ENCODE measurements around the gene PPP1R13B.

The PPP1R13B gene

DNA sequence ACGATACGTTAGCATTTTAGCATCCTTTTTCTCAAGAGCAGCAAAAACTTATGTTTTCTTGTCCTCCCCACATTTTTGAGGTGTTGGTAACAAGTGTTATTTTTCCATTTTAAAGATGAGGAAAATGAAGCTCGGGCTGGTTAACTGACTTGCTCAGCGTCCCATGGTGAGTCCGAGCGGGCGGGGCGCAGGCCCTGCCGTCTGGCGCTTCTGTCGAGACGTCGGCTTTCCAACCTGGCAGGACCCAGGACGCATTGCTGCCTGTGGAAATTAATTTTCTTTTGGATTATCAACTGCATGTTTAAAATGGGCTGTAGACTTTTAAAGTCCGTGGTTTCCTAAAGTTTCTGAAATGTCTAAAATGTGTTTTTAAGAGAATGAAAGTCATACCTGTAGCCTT, 162.5 kb downstream of the PPP1R13B start:
- DNase-seq (ENCODE audit: low spot score): no peak
- H3K27ac ChIP-seq: no peak overlapping the region
- TF ChIP-seq, protein P1, sequence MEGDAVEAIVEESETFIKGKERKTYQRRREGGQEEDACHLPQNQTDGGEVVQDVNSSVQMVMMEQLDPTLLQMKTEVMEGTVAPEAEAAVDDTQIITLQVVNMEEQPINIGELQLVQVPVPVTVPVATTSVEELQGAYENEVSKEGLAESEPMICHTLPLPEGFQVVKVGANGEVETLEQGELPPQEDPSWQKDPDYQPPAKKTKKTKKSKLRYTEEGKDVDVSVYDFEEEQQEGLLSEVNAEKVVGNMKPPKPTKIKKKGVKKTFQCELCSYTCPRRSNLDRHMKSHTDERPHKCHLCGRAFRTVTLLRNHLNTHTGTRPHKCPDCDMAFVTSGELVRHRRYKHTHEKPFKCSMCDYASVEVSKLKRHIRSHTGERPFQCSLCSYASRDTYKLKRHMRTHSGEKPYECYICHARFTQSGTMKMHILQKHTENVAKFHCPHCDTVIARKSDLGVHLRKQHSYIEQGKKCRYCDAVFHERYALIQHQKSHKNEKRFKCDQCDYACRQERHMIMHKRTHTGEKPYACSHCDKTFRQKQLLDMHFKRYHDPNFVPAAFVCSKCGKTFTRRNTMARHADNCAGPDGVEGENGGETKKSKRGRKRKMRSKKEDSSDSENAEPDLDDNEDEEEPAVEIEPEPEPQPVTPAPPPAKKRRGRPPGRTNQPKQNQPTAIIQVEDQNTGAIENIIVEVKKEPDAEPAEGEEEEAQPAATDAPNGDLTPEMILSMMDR (IDR thresholded peaks at IDR 0.05): no peak
- no peak overlapping the region for H3K4me3 ChIP-seq

DNA sequence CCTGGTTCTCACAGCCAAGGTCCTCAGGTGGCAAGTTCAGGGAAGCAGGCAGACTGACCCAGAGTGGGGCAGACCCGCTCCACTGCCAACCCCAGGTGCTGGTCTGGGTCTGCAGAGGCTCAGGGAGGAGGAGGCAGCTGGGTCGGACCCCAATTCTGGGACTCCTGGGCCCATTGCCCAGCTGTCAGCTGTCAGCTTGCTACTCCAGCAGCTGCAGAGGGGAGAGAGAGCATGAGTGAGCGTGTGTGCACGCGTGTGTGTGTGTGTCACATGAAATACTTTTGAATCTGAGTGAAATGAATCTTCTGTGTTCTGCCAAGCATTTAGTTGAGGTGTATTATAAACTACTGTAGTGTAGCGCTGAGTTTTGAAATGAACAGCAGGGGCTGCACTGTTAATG, 162.9 kb downstream of the PPP1R13B start:
- TF ChIP-seq, protein P1 (IDR thresholded peaks at IDR 0.05): no peak
- no peak overlapping the region for H3K4me3 ChIP-seq
- no peak overlapping the region for H3K27ac ChIP-seq
- no peak for DNase-seq (ENCODE audit: low spot score)

All from coronary artery (tissue), 2 donors.